Hippocampal formation (tissue), 2 donors: Measurements from ENCODE around the gene TRIM58.

ENCODE experiments used
- DNase-seq, 2 donors: peaks; one replicate each; lab custom pipeline; 2025; lab: John Stamatoyannopoulos, UW

The TRIM58 gene, protein sequence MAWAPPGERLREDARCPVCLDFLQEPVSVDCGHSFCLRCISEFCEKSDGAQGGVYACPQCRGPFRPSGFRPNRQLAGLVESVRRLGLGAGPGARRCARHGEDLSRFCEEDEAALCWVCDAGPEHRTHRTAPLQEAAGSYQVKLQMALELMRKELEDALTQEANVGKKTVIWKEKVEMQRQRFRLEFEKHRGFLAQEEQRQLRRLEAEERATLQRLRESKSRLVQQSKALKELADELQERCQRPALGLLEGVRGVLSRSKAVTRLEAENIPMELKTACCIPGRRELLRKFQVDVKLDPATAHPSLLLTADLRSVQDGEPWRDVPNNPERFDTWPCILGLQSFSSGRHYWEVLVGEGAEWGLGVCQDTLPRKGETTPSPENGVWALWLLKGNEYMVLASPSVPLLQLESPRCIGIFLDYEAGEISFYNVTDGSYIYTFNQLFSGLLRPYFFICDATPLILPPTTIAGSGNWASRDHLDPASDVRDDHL

DNA sequence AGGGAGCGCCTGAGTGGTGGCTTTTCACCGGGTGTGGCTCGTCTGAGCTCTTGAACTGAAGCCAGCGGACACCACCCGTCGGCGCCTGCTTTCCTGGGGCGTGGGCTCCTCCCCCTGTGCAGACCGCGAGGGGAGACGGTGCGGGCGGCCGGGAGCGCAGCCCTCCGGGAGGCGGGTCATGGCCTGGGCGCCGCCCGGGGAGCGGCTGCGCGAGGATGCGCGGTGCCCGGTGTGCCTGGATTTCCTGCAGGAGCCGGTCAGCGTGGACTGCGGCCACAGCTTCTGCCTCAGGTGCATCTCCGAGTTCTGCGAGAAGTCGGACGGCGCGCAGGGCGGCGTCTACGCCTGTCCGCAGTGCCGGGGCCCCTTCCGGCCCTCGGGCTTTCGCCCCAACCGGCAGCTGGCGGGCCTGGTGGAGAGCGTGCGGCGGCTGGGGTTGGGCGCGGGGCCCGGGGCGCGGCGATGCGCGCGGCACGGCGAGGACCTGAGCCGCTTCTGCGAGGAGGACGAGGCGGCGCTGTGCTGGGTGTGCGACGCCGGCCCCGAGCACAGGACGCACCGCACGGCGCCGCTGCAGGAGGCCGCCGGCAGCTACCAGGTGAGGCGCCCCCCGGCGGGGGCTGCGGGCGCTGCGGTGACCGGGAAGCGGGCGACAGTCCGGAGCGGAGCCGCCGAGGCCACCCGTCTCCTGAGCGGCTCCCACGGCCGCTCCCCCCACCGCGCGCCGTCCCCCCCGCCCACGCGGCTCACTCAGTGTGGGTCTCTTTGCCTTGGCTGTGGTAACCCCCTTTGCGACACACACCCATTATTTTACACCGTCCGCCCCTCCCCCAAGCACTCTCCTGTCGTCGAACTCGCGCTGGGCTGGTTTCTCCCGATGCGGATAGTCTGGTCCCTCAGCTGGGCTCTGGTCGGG, at the start of gene TRIM58:
Gene TRIM58 (plus strand): TSS at position 119 of the 916 bp plus-strand sequence. CDS start 60 bp downstream, at position 179.
- no peak for DNase-seq

DNA sequence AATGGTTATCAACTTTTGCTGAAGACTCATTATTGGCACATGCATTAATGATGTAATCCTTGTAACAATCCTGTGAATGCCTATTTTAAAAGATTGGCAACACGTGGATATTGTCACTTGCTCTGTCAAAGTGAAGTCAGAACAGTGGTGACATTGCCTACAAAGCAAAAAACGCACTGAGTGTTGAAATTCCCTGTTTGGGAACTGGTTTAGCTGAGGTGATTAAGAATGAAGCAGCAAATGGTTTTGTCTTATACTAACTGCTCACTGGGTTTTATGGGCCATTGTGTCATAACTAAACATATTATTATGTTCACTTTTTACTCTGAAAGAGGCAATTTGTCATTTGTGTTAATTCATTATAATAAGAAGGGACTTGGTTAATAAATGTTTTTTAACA, 44.4 kb upstream of the TRIM58 start:
- no peak for DNase-seq

DNA sequence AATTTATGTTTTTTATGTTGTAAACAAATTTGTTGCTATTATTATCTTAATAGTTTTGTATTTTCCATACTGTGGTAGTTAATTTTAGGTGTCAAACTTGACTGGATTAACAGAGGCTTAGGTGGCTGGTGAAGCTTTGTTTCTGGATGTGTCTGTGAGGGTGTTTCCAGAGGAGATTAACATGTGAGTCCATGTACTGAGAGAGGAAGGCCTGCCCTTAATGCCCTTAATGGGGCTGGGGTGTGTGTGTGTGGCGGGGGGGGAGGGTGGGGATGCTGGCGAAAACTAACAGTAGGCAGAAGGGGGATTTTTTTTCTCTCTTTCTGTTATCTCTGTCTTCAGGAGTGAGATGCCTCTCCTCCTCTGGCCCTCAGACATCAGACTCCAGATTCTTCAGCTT, 34.9 kb upstream of the TRIM58 start:
- DNase-seq = no peak

DNA sequence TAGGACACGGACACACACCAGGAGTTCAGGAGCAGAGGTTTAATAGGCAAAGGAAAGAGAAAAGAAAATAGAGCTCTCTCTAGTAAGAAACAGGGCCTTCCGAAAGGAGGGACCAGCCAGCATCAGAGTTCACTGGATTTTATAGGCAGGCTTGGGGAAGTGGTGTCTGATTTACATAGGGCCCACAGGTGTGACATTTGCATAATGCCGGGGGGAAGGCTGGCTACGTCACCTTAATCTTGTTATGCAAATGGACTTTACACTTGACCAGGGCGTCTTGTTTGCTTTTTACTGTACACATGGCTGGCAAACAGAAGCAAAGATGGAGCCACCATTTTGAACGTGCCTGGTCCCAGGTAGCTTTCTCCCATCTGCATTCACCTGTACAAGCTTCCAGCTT, 33.0 kb upstream of the TRIM58 start, which contains the start of gene OR14A16:
Gene OR14A16 (minus strand): TSS at position 97 of the 400 bp plus-strand sequence. CDS start 8,390 bp downstream, outside the sequence.
- no peak for DNase-seq

DNA sequence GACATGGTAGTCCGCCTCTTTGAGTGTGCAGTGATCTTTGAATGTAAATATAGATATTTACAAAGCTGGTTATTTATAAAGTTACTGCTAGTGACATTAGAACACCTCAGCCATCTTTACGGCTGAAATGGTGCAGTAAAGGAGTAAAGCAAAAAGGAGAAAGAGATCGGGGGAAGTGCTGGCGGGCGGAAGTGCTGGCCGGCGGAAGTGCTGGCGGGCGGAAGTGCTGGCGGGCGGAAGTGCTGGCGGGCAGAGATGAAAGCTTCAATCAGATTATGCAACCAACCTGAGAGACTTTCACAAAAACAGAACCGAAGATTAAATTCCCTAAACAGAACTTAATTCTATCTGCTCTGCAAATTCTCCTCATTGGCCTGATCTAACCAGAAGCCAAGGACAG, 31.6 kb upstream of the TRIM58 start:
- DNase-seq = no peak

DNA sequence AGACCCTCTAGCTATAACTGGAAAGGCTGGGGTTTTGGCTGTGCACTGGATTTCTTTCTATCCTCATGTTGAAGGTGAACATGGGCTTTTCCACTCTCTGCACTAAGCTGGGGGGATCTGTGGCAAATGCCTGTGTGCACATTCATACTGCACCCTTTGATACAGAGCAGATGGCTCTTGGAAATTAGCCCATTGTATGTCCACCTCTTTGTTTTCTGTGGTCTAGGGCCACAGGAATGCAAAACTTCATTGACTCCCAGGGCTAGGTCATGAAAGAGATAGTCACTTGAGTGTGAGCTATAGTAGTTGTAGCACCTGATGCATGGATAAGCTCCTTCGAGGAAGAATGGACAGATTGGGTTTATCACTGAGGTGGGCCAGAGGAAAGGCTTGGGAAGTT, 27.3 kb upstream of the TRIM58 start:
- DNase-seq = no peak

DNA sequence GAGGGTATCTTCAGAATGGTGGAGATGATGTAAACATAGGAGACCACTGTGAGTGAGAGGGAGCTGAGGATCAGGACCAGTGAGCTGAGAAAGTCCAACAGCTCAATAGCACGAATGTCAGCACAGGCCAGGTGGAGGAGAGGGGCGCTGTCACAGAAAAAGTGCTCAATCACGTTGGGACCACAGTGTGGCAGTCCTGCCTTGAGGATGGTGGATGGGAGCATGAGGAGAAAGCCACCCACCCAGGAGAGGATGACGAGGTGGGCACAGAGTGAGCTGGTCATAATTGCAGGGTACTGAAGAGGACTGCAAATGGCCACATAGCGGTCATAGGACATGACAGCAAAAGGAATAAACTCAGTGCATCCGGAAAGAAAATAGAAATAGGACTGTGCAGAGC, 23.4 kb upstream of the TRIM58 start:
- DNase-seq = no peak

DNA sequence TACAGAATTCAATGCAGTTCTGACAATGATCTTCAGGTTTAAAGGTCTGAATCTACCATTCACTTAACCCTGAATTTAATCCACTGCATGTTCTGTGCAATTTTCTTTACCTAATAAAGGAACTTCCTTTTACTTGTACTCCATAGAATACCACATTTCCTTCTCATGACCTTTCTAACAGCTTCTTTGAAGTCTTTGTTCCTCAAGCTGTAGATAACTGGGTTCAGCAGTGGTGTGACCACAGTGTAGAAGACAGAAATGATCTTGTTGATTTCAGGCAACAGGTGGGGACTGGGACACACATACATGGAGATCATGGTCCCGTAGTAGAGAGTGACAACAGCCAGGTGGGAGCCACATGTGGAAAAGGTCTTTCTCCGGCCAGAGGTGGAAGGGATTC, 16.2 kb upstream of the TRIM58 start:
- no peak for DNase-seq

DNA sequence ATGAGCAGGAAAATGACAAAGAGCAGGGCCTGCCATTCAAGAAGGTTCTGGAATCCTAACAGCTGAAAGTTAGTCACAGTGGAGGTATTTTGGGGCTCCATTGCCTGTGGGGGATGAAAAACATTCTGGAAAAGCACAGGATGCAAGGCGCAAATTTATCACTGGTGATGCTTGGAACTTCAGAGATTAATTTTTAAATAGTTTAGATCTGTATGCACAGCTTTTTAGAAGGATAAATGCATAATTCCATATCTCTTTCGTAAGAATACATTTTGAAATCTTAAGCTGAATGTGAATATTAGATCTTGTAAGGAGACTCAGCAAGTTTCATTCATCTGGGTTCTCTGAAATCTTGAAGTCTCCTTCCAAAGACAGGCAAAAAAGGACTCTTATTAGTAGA, 15.2 kb upstream of the TRIM58 start, which contains the start of gene OR11L1:
Gene OR11L1 (minus strand): TSS at position 101 of the 400 bp plus-strand sequence. CDS start 0 bp downstream, at position 101.
- no peak for DNase-seq

DNA sequence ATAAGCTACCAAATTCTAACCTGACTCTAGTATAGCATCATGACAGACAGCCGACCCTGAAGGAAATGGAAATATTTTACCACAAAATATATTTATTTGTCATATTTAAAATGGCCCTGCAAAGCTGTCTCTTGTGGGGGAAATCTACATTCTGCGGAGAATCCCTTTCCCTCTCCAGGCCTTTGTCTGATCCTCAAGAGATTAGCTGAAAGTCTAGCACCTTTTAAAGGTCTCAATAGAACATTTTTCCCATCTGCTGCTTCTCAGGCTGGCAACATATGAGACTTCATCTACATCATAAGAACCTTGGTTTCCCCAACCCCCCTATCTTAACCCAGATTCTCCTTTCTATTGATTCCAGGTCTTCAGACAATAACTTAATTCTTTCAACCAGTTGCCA, 13.6 kb upstream of the TRIM58 start:
- no peak for DNase-seq

DNA sequence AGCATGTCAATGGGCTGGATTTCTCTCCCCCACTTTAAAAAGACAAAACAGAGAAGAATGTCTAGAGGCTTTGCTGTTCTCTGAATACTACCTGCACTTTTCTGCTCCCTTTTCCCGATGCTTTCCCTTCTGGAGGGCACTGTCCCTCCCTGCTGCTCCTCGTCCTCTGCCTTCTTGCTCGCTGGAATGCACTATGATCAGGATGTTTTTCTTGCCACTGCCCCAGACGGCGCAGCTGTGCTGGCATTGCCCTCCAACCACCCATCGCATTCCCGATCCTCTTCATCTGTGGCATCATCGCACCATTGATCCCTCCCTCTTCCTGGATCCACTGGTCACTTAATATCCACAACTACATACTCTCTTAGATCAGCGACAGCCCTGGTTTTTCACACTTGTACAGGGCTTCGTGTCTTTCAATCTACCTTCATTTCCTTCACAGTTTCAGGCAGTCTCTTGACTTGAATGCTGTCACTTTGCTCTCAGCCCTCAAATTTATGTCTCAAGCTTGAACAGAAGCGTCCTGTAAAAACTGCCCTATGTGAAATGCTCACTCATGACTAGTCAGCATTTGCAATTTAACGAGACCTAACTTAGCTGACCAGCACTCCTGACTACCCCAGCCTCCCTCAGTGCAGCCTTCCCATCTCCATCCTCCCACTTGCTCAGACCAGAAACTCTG, 11.8 kb upstream of the TRIM58 start:
- no peak for DNase-seq

DNA sequence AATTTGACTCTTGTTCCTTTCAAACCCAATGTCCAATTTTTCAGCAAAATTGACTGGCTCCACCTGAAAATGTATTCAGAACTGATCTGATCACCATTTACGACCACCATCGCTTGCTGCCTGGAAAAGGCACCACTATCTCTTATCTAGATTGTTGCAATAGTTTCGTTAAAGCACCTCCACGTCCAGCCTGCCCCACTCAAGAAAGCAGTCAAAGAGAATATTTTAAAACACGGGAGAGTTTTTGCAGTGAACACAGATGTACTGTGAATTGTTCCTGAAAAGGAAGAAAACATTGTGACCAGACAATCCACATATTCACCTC, 11.3 kb upstream of the TRIM58 start:
- no peak for DNase-seq

DNA sequence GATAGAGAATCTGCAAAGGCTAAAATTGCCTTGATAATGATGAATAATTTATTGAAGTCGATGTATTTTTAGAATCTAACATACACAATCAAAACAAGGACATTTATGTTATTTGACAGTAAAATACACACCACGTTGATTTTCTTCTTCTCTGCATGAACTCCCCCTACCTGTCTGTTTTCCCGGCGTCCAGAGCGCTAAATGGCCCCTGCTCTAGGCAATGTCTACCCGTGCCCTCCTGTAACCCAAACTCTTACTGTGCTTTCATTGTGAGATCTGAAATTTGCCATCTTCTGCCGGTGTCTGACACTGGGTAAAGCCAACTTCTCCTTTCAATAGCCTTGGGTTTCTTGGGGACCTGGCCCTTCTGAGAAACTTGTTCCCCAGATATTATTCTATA, 8.6 kb upstream of the TRIM58 start:
- DNase-seq = no peak

DNA sequence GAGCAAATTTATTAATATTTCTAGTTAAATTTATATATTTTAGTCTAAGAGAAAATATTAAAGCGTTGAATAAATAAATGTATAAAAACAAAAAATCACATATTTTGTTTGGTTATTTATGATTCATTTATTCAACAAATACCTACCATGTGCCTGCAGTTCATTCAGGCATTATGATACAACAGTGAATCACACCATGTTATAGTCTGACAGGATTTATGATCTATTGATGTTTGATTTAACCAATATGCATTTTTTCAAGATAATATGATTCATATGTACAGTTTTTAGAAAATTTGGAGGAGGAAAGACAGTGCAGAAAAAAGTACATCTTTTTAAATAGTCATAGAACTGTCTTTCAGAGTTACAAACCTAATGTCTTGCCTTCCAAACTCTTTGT, 7.4 kb upstream of the TRIM58 start:
- DNase-seq = no peak

DNA sequence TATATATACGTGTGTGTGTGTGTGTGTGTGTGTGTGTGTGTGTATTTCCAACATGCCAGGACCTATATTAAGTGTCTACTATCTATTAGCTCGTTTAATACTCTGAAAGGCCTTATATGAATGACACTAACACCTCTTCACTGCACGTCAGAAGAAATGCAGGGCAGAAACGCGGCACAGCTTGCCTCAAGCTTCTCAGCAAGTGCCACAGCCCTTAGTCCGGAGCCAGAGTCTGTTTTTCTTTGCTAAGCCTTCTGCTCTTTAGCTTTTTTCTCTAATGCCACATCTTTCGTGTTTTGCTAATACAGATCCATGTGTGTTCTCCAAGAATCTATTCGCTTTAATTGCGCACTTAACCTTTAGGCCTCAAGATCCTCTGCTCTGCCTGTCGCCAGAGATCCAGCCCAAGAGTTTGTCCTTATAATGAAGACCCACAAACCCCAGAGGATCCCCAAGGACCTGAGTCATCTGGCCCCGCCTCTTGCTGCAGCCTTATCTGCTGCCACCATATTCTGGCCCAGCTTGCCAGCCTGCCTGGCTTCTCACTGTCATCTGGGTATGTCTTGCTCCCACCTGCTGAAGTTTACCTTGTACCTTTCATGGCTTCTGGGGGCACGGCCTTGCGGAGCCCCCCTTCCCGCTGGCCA, 2.0 kb upstream of the TRIM58 start:
- no peak for DNase-seq

DNA sequence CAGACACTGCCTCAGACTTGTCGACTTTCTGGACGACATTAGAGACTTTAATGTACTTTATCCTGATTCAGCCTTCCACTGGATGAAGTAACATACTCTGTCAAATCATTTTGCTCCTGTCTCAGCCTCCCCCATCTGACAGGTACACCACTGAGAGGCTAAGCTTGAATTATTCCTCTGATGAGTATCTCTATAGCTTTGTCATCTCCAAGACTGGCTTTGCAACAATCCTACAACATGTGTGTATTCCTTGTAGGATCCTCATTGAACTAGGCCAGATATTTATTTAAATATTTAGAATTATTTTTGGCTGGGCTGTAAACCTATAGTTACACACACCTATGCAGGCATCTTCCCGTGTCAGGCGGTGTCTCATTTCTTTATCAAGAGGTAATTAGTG, 1.1 kb upstream of the TRIM58 start:
- DNase-seq = no peak

DNA sequence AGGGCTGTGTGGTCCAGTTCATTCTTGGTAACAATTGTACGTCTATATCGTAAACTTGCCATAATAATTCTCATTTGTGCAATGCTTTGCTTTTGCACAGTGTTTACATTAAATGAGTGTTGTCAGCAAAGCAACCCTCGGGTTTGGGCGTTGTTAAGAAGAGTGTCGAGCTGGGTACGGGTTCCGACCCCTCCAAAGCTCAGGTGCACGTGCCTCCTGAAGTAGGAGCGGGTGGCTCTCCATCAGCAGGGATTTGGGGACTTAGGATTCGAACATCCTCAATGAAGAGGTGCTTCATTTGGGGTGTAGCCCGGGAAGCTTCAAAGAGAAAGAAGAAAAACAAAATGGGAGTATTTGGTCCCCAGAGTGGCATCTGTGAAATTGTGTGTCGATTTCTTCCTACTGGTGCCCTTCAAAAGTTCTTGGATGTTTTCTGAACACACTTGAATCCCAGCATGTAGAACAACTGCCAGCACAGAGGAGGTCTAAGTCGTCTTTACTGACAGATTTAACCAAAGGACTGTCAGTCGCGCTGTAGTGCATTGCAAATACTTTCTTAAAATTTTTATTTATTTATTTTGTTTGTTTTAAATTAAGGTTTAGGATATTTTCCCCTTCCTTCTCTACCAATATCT, 1.1 kb downstream of the TRIM58 start:
- no peak for DNase-seq

DNA sequence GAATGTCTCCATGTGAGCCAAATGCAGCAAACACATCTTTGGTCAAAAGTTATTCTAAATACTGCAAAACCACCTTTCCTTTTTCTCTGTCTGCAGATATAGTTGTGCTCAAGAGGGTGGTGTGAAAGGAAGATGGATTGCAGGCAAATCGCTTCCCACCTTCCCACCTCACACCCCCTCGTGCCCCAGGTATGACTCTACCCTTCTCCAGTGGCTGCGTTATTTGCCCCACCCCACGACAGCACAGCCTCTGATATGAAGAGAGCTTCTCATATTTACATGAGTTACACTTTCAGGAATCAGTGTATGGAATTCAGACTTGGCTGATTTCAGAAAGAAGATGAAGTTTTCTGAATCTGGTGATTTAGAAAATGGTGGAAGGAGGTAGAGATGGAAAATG, 5.8 kb downstream of the TRIM58 start:
- no peak for DNase-seq

DNA sequence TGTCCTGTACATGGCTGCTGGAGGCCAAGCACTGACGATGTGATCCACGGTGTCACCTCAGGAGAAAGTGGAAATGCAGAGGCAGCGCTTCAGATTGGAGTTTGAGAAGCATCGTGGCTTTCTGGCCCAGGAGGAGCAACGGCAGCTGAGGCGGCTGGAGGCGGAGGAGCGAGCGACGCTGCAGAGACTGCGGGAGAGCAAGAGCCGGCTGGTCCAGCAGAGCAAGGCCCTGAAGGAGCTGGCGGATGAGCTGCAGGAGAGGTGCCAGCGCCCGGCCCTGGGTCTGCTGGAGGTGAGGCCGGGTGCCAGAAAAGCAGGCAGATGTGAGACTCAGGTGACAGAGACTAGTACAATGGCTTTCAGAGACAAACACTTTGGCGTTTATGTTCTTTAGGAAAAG, 7.7 kb downstream of the TRIM58 start:
- DNase-seq = no peak

DNA sequence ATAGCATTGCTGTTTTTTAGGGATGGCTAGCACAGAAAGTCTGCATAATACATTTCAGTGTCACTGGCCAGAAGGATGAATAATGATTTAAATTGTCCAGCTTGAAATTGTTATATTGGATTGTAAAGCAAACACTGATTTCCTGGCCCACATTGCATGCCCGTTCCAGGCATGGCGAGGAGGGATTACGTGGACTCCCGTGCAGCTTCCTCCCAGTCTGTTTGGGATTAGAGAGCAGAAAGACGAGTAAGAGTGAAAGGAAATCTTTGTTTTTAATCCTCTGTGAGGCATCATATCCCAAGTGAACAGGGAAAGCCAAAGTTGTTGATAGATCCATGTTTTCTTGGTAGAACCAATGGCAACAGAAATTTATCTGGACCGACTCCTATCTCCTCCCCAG, 8.4 kb downstream of the TRIM58 start:
- DNase-seq = no peak

DNA sequence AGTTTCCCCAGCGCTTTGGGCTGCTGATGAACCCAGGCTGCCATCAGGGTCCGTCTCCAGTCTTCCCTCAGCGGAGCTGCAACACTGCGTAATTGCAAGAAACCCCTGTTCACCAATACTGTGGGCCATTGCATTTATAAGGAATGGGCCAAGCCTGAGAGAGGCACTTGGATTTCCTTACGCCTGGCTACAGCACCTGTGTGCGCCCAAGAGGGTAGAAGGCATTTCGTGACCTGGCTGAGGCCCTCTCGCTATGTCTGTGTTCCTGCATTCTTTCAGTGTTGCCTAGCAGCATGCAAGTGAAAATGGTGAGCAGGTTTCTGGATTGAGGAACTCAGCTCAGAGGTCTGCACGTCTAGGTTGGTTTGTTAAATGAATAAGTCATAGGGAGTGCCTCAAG, 26.4 kb downstream of the TRIM58 start:
- no peak for DNase-seq
